NCI-H510A (cell line): ENCODE results near the gene AGBL5.

Experiments
- DNase-seq: peaks from one replicate; lab custom pipeline; 2025; lab: John Stamatoyannopoulos, UW

AGBL5 gene

DNA sequence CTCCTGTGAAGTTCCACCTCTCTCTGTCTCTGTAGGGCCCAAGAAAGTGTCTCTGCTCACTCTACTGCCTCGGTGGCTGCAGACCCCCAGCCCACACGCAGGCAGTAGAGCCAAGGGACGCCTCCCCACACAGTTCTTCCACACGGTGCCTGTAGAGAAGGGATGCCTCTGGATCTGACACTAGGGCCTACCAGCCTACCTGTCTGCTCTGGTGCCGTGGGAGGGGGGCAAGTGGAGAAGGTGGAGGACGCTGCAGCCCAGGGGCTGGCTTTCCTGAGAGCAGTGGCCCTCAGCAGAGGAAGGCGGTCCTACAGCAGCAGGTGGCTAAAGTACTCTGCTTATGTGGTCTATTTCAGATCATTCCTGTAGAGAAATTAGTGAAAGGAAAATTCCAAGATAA is 27.7 kb upstream of the AGBL5 start:
- DNase-seq: no peak

DNA sequence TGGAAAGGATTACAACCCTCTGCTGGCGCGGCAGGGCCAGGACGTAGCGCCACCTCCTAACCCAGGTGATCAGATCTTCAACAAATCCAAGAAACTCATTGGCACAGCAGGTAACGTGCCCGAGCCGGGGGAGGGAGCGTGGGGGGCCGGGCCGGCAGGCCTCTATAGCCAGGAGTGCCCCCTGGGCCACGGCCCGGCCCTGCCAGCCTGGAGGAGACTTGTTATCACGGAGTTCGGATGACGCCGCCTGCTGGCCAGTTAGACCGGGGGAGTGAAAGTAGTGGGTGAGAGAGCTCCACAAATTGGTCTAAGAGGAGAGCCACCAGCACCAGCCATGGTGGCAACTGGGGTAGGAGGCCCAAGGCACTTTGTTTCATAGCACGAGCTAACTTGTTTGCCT is 27.3 kb upstream of the AGBL5 start:
- DNase-seq: no peak

DNA sequence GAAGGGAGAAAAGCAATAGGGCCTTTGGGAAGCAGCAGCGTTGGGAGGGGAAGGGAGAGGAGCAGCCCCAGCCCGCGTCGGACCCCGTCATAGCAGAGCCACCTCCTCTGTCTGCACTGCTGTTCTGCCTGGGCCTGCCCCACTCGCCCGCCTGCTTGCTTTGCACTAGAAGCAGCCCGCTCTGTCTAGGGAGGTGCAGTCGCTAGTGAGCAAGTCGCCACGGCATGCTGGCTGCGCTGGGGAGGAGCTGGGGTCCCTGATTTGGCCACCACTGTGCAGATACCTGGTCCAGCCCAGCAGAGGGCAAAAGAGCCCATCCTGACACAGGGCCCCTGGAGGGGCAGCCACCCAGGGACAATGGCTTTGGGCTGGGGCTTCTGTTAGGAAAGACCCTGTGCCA is 26.7 kb upstream of the AGBL5 start:
- DNase-seq: no peak

DNA sequence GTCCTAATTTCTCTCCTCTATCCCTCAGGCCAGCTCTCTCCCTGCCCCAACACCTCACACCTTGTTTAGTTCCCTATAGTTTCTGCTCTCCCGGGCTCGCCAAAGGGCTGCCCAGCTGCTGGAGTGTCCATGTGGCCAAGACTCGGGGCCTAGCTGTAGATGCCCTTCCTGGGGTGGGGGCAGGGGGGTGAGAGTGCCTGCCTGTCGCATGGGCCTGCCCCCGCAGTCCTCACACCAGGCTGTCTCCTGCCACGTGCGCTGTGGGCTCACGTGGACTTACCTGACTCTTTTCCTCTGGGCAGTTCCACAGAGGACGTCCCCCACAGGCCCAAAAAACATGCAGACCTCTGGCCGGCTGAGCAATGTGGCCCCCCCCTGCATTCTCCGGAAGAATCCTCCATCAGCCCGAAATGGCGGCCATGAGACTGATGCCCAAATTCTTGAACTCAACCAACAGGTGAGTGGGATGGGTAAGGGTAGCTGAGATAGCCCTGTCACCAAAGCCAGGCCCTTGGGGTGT is 26.1 kb upstream of the AGBL5 start:
- DNase-seq: no peak

DNA sequence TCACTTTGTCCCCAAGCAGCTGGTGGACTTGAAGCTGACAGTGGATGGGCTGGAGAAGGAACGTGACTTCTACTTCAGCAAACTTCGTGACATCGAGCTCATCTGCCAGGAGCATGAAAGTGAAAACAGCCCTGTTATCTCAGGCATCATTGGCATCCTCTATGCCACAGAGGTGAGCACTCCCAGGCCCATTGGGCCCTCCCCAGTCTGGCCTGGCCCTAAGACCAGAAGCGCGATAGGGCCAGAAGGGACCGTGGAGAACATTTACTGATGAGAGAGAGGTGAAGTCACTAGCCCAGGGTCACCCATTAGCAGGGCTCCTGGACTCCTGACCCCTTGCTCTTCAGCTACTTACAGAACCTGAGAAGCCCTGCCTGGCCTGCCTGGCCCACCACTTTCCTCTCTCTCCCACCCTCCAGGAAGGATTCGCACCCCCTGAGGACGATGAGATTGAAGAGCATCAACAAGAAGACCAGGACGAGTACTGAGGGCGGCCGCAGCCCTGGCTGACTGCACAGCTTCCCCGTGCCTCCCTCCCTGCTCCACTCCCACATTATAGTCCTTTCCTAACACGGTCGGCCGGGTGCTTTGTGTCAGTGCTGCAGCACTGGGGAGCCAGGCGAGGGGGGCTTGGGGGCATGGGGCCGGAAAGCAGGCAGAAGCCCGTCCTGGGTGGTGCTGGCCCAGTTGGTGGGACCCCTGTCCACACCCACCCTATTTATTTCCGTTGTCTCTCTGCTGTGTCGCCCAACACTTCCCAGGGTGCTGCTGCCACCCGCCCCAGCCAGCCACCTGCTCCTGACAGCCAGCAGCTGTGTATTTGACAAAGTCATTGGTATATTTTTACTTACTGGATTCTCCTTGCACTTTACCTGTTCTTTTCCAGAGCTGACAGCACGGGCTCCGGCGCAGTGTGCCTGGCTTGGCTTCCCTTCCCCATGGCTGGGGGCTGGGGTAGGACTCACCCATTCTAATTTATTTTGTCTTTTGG is 25.3 kb upstream of the AGBL5 start:
- no peak for DNase-seq

DNA sequence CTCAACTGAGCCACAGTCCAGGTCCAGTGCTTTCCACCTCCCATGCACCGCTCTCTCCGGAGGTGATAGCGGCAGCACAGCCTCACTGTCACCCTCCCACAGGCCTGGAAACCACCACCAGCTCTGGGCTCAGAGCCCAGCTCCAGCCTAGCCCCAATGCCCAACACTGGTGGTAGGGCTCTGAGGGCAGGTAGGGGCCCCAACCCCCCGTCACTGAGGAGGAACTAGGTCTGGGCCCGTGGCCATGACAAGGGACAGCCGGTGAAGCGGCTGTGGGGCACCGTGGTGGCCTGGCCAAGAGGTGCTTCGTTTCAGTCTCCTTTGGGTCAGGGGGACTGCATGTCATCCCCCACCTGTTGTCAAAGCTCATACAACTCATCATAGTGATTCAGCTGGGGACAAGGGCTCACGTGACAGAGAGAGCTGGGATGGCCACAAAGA is 24.2 kb upstream of the AGBL5 start:
- no peak for DNase-seq

DNA sequence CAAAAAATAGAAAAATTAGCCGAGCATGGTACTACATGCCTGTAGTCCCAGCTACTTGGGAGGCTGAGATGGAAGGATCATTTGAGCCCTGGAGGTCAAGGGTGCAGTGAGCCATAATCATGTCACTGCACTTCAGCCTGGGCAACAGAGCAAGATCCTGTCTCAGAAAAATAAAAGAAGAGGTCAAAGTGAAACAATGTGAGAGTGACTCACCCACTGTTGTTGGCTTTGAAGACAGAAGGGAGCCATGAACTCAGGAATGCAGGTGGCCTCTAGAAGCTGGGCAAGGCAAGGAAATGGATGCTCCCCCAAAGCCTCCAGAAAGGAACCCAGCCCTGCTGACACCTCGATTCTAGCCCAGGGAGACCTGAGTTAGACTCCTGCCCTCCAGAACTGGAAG is 22.4 kb upstream of the AGBL5 start:
- no peak for DNase-seq

DNA sequence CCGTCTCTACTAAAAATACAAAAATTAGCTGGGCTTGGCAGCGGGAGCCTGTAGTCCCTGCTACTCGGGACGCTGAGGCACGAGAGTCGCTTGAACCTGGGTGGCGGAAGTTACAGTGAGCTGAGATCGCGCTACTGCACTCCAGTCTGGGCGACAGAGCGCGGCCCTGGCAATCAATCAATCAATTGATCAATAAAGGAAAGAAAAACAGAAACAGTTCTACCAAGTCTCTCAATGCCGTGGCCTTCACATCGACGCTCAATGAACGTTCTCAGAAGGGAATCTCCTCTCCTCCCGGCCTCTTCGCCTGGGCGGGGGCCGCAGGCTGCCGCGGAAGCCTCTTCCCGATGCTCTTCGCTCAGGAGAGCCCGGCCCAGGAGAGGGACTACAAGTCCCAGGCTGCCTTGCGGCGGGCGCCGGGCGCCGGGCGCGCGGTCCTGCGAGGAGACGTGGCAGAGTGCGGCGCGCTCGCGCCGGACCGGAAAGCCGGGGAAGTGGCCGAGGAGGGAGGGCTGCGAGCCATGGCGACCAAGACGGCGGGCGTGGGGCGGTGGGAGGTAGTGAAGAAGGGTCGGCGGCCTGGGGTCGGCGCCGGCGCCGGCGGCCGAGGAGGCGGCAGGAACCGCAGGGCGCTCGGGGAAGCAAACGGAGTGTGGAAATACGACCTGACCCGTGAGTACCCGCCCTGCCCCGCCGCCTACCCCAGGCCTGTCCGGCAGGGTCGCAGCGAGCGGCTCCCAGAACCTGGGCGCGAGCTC is 18.8 kb upstream of the AGBL5 start, which contains the start of gene TMEM214:
Gene TMEM214 (plus strand): TSS at position 471 of the 758 bp plus-strand sequence. CDS start 51 bp downstream, at position 522.
- peak; percentile 56 for DNase-seq

DNA sequence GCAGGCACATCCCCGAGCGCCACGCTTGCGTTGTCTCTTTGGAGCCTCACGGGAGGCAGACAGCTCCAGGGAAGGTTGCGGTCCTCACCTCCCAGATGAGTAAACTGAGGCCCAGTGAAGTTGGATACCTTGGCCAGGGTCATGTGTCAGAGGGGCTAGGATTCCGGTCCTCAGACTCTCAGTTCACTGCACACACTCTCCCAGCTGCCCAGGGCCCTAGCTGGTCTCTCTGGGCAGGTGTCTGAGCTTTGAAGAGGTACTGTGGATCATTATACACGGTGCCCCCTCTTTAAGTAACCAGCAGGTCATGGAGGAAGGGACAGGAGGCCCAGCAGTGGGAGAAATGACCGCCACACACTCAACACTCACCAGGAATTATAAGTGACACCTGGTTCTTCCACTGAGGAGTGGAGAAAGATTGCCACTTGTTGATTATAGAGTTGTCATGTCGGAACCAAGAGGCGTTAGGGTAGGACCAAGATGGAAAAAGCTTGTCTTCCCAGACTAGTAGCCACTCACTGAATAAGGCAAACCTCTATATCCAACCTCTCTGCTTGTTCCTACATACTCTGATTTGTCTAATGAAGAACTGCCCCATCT is 18.1 kb upstream of the AGBL5 start:
- no peak for DNase-seq

DNA sequence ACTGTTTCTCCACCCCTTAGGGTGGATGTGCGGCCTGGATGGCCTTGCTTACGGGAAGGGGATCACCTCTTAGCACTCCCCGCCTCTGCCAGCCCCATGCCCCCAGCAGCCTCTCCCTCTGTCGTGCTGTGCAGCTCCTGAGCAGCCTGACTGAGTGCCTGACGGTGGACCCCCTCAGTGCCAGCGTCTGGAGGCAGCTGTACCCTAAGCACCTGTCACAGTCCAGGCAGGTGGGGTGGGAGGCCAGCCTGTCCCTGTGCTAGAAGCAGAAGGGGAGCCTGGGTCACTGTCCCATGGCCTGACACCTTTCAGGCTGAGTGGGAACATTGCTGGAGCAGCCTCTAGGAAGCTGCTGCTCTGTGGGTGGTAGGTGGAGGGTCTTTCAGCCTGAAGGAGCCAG is 13.5 kb upstream of the AGBL5 start:
- DNase-seq: no peak

DNA sequence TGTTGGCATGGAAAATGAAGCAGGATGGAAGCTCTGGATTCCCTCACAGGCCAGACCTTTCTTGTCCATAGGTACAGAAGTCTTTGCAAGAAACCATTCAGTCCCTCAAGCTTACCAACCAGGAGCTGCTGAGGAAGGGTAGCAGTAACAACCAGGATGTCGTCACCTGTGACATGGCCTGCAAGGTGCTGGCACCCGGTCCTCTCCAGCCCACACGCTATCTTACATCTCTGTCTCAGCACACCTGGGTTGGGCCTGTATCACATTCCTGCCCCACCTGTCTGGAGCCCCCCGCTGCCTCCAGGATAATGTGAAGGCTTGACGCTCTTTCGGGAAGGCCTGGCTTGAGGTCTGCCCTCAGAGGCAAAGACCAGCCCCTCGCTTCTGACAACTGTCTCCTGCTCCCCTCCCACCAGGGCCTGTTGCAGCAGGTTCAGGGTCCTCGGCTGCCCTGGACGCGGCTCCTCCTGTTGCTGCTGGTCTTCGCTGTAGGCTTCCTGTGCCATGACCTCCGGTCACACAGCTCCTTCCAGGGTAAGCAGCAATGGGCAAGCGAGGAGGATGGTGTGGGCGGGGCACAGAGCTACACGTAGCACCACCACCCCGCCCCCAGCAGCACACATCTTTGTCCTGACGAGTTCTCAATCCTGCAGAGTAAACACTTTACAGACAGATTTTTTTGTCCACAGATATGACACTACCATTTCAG is 12.7 kb upstream of the AGBL5 start:
- DNase-seq: no peak

DNA sequence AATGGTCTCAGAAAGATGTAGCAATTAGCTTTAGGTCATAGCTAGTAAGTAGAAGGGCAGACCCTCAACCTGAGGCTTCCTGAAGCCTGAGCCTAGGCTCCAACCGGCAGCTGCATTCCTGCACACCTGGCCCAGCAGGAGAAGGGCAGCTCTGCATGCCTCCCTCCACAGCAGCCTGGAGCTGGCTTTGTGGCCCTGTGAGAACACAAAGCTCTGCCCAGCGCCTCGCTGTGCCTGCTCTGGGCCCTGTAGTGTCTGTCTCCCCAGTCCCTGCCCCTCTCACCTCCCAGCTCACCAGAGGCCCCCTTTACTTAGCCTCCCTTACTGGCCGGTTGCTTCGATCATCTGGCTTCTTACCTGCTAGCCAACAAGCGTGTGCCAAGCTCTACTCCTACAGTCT is 12.0 kb upstream of the AGBL5 start:
- DNase-seq: no peak

DNA sequence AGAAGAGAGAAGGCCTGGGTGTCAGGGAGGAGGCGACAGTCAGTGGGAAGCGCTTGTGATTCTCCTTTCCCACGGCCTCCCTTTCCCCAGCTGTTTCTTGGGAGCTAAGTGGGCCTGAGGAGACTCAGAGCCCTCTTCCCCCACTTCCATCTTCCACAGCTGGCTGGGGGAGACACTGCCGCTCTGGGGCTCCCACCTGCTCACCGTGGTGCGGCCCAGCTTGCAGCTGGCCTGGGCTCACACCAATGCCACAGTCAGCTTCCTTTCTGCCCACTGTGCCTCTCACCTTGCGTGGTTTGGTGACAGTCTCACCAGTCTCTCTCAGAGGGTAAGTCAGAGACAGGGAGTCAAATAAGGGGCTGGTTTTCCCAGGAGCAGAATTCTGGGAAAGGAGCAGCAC is 11.6 kb upstream of the AGBL5 start:
- no peak for DNase-seq

DNA sequence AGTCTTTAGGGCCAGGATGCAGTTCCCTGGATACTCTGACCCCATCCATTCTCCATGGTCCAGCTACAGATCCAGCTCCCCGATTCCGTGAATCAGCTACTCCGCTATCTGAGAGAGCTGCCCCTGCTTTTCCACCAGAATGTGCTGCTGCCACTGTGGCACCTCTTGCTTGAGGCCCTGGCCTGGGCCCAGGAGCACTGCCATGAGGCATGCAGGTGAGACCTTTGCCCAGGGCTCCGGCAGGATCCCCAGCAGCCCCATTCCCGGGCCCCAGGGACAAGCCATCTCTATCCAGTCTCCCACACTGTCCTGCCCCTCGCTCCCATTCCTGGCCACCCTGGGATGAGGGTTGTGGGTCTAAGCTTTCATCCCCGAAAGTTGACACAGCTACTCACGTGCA is 11.2 kb upstream of the AGBL5 start:
- DNase-seq: no peak

DNA sequence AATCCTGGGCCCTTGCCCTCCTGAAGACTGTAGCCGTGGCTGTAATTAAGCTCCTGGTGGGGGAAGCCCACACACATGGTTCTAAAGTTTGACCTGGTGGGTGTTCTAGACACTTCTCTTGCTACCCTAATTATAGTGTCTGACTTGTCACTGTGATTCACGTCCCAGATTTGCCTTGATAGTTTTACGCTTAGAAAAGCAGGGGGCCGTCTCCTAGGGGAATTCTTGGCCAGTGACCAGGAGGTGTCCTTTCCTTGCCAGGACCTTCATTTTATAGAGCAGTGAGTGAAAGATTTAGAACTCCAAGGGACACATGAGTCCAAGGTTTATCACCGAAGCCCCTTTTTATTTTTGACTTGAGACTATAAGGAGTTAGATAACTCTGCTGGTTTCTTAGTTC is 9.7 kb upstream of the AGBL5 start:
- no peak for DNase-seq

DNA sequence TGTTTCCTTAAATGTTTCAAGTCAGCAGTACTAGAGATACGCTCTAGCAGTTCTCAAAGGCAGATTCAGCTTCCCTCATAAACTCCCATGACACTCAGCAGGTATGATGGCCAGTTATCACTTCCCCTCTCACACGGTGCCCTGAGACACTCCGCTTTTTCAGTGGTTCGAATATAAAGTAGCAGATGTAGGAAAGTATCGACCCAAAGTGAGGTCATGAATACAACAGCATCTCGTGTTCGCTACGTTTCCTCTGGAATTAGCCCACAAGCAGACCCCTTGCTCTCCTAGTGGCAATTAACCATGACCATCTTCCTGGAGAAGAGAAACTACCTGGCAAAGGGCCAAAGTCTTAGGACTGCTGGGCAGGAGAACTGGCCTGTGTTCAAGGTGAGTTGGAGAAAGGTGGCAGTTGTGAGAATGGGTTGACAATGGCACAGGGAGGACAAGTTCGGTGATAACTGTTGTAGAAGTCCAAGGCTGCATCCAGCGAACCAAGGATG is 9.3 kb upstream of the AGBL5 start:
- DNase-seq: no peak

DNA sequence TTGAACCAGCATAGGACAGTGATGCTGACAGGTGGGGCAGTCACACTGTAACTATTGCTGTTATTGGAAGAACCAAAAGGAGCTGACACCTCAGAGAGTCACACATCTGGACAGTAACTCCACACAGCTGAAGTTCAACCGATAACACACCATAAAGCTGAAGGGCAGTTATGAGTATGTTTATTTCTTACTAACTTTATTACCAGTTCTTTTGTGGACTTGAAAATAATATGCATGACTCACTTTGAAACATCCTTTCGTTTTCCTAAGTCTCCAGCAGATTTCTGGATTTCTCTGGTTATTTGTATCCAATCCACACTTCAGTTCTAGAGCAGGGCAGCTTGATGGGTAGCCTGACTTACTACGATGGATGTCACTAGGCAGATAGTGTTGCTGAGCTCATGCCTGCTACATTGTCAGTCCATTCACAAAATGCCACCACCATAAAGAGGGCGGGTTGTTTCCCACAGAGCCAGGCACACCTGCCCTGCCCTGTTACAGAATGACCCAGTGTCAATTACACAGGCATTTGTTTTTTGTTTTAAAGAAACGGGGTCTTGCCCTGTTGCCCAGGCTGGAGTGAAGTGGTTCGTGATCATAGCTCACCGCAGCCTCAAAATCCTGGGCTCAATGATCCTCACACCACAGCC is 8.4 kb upstream of the AGBL5 start:
- DNase-seq: no peak

DNA sequence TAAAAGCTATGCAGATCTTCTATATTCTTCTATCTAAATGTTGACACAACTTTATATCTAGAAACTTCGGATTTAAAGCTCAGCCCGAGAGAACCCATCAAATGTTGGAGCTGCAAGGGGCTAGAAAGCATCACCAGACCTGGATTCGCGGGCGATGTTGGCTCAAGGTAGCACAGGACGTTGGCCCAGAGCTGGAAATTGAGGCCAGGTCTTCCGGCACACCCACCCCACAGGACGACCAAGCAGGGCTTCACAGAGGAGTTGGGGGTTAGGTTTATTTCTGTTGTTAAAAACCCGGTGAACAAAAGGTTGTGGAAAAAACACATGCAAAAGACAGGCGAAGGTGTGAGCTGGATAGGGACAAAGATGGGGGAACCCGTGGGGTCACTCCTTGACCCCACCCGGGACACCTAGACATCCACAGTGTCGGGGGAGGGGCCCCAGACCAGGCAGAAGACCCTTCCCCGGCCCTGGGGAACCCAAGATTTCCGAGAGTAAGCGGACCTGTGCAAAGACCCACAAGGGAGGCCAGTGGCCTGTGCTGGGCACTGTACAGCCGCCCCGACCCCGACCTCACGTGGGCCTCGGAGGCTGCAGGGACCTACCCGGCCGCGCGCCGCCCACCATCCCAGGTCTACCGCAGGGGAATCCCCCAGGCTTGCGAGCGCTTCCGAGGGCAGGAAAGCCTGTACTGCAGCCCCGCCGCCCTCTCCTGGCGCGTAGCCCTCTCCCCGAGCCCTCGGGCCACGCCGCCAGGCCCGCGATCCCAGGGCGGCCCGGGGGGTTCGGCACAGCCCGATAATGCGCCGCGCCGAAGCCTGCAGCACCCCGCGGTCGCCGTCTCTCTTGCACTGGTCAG is 1.8 kb upstream of the AGBL5 start:
- DNase-seq: peak; percentile 57

DNA sequence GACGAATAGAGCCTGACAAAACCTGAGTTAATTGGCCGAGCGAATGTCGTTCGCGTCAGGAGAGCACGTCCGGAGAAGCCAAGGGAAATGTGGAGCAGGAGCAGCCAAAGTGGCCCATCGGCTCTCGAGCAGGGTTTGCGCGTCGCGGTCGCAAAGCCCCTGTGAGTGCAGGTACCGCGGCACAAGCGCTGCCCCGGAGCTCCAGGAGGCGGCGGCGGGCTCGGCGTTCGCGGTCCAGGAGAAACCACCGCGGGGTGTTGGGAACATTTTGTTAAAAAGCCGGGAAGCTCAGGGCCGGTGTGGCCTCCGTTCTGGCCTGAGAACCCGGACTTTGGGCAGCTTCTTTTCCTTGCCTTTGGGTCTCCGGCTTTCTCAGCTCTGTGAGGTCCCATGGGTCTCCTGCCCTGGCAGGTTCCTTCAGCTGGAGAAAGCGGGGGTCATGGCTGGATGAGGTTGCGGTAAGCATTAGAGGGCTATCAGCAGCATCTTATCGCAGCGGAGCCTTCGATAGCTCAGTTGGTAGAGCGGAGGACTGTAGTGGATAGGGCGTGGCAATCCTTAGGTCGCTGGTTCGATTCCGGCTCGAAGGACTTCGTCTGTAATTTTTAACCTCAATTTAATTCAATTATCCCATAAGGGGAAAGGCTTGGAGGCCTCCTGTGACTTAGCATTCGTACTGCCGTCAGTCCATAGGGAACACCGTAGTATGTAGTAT is 1.0 kb upstream of the AGBL5 start:
- DNase-seq: peak; percentile 88
